Stimulated activated CD8-positive, alpha-beta memory T cell treated with anti-CD3 and anti-CD28 coated beads, Interleukin-12 subunit alpha, Interleukin-12 subunit beta, amount 100 ng/mL, for 1 hour (primary cell): ENCODE measurements around the gene ROR1.

Experiments used
- DNase-seq: peaks from one replicate; pipeline ENCODE4 v3.0.0-alpha.2; 2020; ENCODE audit warnings: low read depth

Gene ROR1

GRCh38 chr1:63859480-63860275 is 85.9 kb downstream of the ROR1 start:
- no peak for DNase-seq

GRCh38 chr1:63861052-63861691 is 87.4 kb downstream of the ROR1 start:
- no peak for DNase-seq

GRCh38 chr1:63863145-63863544 is 89.3 kb downstream of the ROR1 start:
- no peak for DNase-seq

GRCh38 chr1:63864224-63864641 is 90.4 kb downstream of the ROR1 start:
- DNase-seq: no peak

GRCh38 chr1:63865561-63865960 is 91.7 kb downstream of the ROR1 start:
- no peak for DNase-seq

GRCh38 chr1:63866084-63866483 is 92.3 kb downstream of the ROR1 start:
- no peak for DNase-seq

GRCh38 chr1:63867429-63868176 is 93.8 kb downstream of the ROR1 start:
- DNase-seq: no peak

GRCh38 chr1:63868268-63868781 is 94.5 kb downstream of the ROR1 start:
- no peak for DNase-seq

GRCh38 chr1:63870152-63870551 is 96.3 kb downstream of the ROR1 start:
- DNase-seq: no peak

- DNase-seq: no peak
These were observed 97.6 kb downstream of the ROR1 start for GRCh38 chr1:63871463-63871862.

- no peak for DNase-seq
These were observed 99.9 kb downstream of the ROR1 start for GRCh38 chr1:63873751-63874150.

- no peak for DNase-seq
These were observed 100.6 kb downstream of the ROR1 start for GRCh38 chr1:63874278-63874880.

GRCh38 chr1:63875636-63876035 is 101.8 kb downstream of the ROR1 start:
- no peak for DNase-seq

- no peak for DNase-seq
These were observed 103.4 kb downstream of the ROR1 start for GRCh38 chr1:63877021-63877767.

- DNase-seq: no peak
These were observed 104.0 kb downstream of the ROR1 start for GRCh38 chr1:63877816-63878215.

GRCh38 chr1:63878932-63879331 is 105.1 kb downstream of the ROR1 start:
- no peak for DNase-seq

GRCh38 chr1:63880958-63881576 is 107.2 kb downstream of the ROR1 start:
- no peak for DNase-seq

GRCh38 chr1:63882048-63882704 is 108.4 kb downstream of the ROR1 start:
- no peak for DNase-seq

GRCh38 chr1:63883494-63884235 is 109.8 kb downstream of the ROR1 start:
- DNase-seq: no peak

- DNase-seq: no peak
These were observed 110.7 kb downstream of the ROR1 start for GRCh38 chr1:63884486-63884885.
